ENCODE data around the gene AP1B1.
"Not testable (repeated sequence)": the region's sequence is repeated elsewhere in the genome, so short reads cannot be mapped to it uniquely, and the experiment has no call there.

The AP1B1 gene

GRCh38 chr22:29426476-29426875 lies 38.1 kb upstream of the AP1B1 start:
- no peak for DNase-seq (ENCODE audit: low spot score)
- TF ChIP-seq CTCF (IDR thresholded peaks at IDR 0.05; ENCODE audit: extremely low read depth, missing control alignments), result no peak

DNA sequence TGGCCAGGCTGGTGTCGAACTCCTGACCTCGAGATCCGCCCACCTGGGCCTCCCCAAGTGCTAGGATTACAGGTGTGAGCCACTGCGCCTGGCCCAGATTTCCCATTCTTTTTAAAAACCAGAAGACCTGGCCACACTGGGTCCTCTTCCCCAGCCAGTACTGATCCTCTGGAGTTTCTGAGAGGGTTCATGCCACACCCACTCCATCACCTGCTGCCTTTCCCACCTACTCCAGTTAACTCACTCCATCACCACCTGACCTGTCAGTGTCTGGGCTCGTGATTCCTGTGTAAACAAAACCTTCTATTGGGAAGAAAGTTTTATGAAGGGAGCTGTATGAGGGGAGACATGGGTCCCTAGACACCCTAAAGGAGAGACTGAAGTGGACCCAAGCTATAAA lies 30.3 kb upstream of the AP1B1 start:
- DNase-seq (ENCODE audit: low spot score), result not testable (repeated sequence)

DNA sequence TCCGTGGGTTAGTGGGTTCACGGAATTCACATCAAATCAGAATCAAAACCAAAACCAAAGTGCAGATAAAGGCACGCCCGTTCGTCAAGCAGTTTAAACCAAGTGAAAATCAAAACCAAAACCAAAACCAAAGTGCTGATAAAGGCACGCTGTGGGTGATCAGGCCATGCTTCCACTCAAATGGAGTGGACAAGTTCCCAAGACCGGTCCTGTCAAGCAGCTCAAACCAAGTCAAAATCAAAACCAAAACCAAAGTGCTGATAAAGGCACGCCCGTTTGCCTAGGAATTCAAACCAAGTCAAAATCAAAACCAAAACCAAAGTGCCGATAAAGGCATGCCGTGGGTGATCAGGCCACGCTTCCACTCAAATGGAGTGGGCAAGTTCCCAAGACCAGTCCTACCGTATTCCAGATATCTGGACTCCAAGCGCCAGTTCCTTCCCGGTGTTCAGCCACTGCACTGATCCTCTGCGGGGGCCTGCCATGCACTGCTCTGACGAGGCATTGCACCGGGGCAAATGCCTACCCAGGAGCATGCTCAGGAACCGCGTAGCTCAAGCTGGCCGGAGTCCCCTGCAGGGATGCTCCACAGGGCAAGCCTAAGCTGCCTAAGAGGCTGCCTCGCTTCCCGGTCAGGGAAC lies 26.7 kb upstream of the AP1B1 start:
- DNase-seq (ENCODE audit: low spot score), result not testable (repeated sequence)

DNA sequence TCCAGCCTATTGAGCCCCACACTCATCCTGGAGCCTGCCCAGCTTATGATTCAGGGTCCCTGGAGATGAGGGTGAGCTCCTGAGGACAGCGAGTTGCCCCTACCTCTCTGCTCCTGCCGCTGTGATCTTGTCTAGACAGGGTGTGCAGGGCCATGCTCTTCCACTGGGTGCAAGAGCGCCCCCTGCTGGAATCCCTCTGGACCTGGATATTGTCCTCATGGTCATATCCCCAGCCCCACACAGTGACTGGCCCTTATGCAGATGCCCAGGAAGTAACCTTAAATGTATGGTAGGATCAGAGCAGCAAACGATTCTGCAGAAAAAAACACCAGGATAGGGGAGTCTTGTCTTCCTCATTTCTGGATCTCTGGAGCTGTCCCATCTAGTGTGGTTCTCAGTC lies 24.4 kb upstream of the AP1B1 start:
- DNase-seq (ENCODE audit: low spot score), result not testable (repeated sequence)

DNA sequence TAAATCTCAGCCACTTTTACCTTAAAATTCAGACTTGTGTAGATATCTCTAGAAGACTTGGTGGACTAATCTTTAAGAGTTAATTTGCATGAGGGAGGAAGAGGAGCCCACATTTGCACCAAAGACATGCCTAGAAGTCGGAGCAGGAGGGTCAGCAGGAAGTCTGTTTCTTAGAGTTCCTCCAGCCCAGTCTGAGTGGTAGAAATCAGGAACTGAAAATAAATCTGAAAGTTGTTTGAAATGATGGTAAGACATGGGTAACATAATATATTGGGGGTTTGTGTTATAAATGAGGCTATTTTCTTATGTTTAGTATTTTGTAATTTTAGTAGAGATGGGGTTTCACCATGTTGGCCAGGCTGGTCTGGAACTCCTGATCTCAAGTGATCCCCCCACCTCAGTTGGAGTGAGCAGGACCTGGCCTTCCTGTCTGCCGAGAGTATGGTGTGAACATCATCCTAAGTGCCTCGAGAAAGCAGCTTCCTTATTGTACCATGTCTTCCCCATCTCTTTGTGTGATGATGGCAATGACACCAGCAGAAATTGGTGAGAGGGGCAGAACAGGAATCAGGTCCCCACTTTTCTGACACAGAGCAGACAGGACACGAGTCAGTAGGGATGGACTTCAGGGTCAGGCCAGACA lies 23.3 kb upstream of the AP1B1 start:
- not testable (repeated sequence) for DNase-seq (ENCODE audit: low spot score)

DNA sequence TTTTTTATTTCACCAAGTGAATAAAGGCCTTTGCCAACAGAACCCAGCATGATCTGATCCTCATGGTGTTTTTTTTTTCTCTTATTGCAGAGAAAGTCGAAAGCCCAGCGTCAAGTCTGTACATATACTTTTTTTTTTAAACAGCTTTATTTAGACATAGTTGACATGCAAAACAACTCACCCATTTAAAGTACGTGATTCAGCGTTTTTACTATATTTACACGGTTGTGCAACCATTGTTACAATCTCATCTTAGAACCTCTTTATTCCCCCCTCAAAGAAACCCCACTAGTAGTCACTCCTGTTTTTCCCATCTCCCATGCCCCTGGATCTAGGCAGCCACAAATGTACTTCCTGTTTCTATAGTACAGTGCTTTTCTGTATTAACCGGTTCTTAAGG lies 20.6 kb upstream of the AP1B1 start:
- TF ChIP-seq CTCF (IDR thresholded peaks at IDR 0.05; ENCODE audit: extremely low read depth, missing control alignments), result no peak

DNA sequence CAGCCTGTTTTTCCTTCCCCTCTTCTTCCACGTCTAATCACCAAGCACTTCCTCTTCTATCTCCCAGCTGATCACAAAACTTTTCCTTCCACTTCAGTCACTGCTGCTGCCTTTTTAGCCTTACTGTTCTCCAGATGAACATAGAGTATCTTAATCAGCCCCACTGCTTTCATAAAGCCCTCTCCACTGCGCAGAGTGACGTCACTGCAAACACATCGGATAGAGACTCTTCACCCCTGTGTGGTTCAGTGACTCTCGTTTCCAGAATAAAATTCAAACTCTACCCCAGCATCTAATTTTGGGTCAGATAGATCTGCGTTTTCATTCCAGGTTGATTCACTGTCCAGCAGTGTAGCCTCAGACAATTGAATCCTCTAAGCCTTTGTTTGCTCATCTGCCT lies 13.2 kb upstream of the AP1B1 start:
- not testable (repeated sequence) for DNase-seq (ENCODE audit: low spot score)

More for the DNA sequence above, 20.6 kb upstream of the AP1B1 start:
- no peak for DNase-seq (ENCODE audit: low spot score)

DNA sequence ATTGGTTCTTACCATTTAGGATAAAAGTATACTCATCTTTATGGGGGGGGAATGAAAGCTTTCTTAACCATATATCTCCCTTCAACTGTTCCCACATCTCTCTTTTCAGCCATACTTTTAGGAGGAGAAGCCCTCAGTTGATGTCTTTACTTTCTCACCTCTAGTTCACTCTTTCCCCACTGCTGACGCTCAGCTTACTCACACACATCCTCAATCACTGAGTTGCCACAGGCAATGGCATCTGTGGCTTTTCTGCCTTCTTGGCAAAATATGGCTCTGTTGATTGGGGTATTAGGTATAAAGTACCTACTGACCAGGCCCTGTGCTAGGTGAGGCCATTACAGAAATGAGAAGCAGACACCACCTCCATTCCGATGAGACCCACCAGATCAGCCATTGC lies 12.2 kb upstream of the AP1B1 start:
- no peak for TF ChIP-seq CTCF (IDR thresholded peaks at IDR 0.05; ENCODE audit: extremely low read depth, missing control alignments)
- DNase-seq (ENCODE audit: low spot score), result no peak

- DNase-seq (ENCODE audit: low spot score), result no peak
- TF ChIP-seq CTCF (IDR thresholded peaks at IDR 0.05; ENCODE audit: extremely low read depth, missing control alignments), result no peak
These were observed 9.4 kb upstream of the AP1B1 start for GRCh38 chr22:29397791-29398190.

DNA sequence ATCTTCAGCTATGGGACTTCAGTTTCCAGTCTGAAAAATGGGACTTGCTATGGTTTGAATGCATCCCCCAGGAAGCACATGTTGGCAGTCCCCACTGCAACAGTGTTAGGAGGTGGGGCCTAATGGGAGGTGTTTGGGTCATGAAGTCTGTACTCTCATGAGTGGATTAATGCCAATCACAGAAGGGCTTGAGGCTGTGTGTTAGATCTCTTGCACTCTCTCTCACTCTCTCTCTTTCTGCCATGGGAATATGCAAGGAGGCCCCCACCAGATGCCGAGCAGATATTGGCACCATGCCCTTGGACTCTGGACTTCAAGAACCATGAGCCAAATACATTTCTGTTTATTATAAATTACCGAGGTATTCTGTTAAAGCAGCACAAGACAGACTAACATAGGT lies 7.8 kb upstream of the AP1B1 start:
- no peak for DNase-seq (ENCODE audit: low spot score)
- TF ChIP-seq CTCF (IDR thresholded peaks at IDR 0.05; ENCODE audit: extremely low read depth, missing control alignments), result no peak
